HG02759 (cell line): ENCODE results near the gene TTC9.
A peak's percentile ranks its signal among the peaks of the same experiment; 100 is the strongest.
"Not testable (repeated sequence)": the region's sequence is repeated elsewhere in the genome, so short reads cannot be mapped to it uniquely, and the experiment has no call there.

Source experiments
- ATAC-seq: cut with Tn5 transposase; IDR thresholded peaks from one replicate; pipeline ENCODE4 v1.9.1; 2021; ENCODE audit warnings: mild to moderate bottlenecking, moderate library complexity; ENCODE audit not compliant: unreplicated experiment

Gene TTC9

DNA sequence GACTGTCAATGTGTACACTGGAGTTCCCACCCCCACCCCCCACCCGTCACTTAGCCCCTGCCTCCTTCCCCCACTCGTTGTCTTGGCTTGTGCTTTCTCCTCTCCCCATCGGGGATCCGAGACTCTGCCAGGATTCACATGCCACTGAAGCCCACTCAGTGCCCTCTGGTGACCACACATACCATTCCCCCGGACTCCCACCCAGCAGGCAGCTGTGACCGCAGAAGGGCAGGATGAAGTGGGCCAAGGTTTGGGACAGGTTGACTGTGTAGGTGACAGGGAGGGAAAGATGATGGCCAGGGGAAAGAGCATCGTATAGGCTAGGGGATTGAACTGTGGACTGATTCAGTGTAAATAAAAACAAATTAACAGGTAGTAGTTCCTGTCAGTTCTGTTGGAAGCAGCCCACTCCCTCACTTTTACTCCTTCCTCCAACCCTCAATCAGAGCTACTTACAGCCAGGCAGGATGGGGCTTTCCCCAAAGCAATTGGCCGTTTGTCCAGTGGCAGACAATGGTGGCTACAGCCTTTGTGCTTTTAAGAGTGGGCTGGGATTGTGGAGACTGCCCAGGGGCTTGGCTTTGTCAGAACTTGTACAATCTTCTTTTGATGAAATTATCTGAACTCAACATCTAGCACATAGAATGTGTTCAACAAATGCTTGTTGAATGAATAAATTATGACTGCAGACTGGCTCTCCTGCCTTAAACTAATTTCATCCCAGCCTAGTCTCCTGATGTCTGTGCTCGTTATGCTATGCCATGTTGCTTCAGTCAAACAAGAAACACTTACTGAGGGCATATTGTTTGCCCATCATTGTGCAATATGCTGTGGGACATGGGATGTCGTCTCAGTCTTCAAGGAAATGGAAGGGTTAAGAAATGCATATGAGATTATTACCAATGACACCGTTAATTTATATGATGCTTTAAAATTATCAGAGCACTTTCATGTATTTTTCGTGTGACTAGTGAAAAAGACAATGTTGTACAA, 30.2 kb downstream of the TTC9 start:
- no peak for ATAC-seq

DNA sequence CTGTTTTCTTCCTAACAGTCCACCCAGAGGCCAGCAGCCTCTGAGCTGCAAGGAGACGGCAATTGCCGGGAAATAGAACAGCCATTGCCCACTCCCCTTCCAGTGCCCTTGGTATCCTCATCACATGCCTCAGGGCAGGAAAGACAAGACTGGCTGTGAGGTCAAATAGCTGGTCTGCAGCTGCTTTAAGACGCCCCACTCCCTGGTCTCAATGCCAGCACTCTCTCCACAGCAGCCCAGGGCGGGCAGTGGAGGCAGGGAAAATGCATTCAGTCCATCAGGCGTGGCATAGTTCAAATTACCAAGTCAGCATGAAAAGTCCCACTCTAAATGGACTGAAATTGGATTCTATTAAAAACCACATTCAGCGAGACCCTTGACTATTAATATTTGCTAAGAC, 35.6 kb downstream of the TTC9 start:
- ATAC-seq = no peak

- ATAC-seq = no peak
Observed at GRCh38 chr14:70680748-70681147, 39.0 kb downstream of the TTC9 start.

- no peak for ATAC-seq
Observed at GRCh38 chr14:70683983-70684382, 42.3 kb downstream of the TTC9 start.

GRCh38 chr14:70685474-70686197, 43.9 kb downstream of the TTC9 start:
- ATAC-seq = no peak

- ATAC-seq = no peak
Observed at GRCh38 chr14:70692210-70692609, 50.5 kb downstream of the TTC9 start.

- no peak for ATAC-seq
Observed at GRCh38 chr14:70696026-70696425, 54.3 kb downstream of the TTC9 start.

DNA sequence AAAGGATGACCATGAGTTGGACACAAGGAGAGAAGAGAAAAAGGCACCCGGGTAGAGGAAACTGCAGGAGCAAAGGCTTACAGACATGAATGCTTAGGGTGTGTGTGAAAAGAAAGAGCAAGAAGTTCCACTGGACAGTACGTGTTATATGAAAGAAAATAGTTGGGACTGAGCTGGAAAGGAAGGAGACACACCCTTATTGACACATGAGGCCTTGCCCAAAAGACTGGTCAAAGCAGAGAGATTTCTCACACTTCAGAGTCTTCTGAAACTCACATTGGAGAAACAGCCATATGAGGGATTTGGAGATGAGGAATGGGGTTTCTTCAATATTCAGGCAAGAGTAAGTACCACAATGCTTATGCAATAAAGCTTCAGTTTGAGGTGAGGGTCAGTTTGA, 56.0 kb downstream of the TTC9 start:
- no peak for ATAC-seq

DNA sequence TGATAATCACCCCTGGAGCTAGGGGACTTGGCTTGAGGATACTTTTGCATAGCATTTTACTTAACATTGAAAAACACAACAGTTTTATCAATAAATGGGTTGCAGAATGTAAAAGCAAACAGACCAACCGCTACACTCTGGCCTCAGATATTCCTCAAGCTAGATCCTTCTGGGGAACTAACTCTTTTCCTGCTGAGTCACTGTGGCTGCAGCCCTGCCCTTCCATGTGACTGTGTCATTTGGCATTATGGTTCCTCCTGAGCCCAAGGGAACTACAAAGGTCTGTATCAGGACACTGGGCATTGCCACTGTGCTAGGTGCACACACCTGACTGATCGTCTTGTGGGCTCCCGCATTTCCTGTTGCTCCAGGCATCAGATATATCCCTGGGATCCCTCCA, 56.6 kb downstream of the TTC9 start:
- ATAC-seq = no peak

DNA sequence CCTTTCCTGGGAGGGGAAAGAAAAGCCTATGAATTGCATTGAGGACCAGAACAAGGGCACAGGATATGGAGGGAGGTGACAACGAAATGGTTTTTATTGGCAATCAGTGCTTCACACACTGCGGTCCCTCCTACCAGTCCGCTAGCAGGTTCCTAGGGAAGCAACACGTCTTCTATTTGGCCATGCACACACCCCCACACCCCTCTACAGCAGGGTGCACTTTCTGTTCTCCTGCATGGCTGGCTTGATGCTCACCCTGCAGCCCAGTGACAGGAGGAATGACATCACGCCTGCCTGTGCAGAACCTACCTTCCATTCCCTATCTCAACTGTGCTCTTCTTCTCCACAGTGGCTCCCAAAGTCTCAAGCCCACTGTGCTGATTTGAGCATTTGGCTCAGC, 57.9 kb downstream of the TTC9 start:
- no peak for ATAC-seq

DNA sequence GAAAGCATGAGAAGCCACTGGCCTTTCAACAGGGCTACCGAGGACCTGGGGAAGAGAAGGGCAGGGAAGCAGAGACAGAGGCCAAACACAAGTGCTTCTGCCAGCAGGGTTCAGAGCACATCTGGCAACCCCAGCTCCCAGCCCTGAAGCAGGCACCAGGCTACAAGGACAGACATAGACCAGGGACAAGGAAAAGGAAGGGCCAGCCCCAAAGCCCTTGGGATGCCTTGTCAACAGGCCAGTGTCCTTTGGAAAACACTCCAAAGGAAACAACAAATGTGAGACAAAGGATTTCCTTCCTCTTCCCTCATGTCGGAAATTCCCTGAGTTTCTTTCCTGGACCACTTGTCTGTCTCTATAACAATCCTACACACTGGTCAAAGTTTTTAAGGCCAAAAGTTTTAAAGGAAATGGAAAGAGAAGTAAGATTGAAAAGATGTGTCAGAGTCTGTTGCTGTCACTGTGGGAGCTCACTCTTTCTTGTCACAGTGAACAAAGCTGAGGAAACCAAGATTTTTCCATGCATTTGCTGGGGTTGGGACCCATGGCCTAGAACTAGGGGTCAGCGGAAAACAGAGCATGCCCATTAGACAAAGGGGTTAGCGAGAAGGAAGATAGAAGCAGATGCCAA, 59.4 kb downstream of the TTC9 start:
- no peak for ATAC-seq

DNA sequence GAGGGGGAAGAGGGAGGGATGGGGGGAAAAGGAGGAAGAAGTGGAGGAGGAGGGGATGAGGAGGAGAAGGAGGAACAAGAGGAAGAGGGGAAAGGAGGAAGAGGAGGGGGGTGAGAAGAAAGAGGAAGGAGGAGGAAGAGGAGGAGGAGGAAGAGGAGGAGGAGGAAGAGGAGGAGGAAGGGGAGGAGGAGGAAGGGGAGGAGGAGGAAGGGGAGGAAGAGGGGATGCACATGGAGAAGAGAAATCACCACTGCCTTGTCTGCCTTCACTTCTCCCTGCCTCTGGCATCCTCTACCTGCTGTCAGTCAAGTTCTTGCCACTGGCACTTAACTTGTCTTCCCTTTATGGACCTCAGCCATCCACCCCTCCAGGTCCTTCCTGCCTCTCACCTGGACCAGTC, 59.9 kb downstream of the TTC9 start:
- no peak for ATAC-seq

DNA sequence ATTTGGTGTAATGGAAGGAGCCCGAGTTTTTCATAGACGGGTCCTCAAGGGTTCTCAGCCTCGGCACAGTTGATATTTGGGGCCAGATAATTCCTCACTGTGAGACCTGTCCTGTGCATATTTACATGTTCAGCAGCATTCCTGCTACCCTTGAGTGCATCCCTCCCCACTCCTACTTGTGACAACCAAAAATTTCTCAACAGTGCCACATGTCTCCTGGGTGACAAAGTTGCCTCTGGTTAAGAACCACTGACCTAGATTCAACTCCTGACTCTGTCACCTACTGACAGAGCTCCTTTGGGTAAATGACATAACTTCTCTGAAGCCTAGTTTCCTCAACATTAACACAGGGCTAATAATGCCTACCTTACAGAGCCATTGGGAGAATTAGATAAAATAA, 60.4 kb downstream of the TTC9 start:
- no peak for ATAC-seq

DNA sequence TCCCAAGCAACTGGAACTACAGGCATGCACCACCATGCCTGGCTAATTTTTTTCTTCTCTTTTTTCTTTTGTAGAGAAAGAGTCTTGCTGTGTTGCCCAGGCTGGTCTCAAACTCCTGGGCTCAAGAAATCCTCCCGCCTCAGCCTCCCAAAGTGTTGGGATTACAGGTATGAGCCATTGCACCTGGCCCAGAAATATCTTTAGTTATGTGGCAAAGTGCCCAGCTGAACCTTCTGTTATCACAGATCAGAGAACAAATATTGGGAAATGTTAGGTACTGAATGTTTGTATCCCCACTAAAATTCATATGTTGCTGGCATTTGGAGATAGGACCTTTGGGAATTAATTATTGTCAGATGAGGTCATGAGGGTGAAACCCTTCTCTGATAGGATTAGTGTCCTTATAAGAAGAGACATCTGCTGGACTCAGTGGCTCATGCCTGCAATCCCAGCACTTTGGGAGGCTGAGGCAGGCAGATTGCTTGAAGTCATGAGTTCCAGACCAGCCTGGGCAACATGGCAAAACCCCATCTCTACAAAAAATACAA, 62.0 kb downstream of the TTC9 start:
- not testable (repeated sequence) for ATAC-seq

DNA sequence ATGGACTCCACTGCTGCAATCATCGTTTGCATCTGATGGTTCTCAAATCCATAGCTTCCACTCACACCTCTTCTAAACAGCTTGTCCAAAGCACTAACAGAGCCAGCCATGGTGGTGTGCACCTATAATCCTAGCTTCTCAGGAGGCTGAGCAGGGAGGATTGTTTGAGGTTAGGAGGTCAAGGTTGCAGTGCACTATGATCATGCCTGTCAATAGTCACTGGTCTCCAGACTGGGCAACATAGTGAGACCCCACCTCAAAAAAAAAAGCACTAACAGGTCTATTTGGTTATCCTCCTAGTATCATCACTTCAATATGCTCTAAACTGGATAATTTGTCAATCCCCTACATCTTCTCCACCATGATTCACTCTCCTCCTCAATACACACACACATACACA, 63.2 kb downstream of the TTC9 start:
- ATAC-seq = no peak

GRCh38 chr14:70706177-70706576, 64.5 kb downstream of the TTC9 start:
- no peak for ATAC-seq

DNA sequence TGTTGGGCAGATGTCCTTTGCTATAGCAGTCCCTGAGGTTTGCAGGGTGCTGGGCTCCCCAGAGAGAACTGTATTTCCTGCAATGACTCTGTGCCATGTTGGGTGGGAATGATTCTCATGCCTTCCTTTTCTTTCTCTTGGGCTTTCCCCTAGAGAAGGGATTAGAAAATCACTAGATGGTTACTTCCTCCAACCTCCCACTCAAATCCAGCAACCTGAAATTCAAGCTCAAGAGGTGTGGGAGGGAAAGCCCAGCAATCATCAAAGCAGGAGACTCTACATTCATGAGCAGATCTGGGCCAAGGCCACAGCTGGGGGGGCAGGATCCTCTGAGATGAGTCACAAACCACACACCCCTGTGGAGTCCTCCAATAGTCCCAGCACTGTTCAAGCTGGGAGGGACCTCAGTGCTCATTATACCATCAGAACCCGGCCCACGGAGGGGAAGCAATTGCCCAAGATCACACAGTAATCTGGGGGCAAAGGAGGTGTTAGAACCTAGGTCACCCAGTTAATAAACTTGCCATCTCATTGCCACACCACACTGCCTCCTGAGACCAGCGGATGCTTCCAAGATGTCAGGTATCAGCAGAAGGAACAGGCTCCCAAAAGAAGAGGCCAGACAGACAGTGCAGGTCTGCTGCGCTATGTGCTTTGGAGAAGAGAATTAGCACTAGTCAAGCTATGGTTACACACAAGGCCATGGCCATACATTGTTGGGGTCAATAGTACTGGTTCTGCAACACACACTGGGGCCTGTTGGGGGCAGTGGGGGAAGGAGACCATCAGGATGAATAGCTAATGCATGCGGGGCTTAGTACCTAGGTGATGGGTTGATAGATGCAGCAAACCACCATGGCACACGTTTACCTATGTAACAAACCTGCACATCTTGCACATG, 65.7 kb downstream of the TTC9 start:
- ATAC-seq = peak; percentile 91

DNA sequence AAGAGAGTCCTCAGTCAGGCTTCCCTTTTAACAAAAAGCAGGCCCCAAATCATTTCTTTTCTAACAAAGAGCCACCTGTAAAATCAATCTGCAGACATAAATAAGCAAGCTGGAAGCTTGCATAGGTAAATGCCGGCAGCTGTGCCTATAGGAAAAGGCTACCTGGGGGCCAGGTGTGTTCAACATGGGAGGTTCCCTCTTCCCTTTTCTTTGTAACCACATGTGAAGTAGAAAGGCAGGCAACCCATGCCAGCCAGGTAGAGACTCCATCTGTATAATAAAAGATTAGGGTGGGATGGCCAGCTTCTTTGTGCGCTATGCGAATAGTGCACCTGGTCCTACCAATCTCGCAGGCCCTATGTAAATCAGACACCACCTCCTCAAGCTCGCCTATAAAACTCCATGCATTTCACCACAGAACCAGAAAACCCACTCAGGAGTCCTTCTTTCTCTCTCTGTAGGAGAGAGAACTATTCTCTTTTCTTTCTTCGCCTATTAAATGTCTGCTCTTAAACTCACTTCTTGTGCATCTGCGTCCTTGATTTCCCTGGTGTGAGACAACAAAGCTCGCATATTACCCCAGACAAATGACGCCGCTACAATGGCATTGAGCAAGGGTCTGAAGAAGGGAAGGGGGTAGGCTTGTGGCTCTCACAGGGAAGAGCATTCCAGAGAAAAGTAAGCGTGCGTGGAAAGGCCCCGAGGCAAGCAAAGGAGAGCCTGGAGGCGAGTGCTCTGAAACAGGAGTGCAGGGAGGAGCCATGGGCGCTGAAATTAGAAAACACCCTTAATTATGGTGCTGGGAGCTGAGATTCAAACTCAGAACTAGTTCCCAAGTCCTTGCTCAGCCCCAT, 67.2 kb downstream of the TTC9 start:
- no peak for ATAC-seq

DNA sequence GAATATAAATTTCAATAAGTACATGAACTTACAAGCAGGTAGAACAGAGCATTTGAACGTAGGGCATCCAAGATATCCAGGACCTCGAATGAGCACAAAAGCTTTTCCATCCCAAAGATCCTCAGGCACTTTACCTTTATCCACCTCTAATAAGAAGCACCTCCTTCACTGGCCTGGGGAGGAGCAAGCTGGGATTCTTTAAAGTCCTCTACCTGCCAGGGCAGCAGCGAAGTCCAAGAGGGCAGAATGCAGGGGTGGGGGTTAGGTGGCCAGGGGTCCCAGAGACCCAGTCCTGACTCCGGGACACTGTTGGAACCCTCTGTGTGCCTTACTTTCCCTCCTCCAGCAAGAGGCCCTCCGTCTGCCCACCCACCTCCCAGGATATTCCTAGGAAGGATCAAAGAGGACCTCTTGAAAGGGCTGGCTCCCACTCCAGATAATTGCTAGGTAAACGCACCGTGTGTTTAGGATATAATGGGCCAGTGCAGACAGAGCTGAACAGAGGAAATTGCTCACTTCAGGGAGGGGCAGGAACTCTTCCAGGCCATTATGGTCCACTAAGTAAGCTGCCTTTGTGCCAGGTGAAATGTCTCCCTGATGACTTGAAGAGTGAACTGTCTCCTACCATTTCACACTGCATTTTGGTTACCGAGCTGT, 68.1 kb downstream of the TTC9 start:
- no peak for ATAC-seq
